Adrenal gland (tissue), 12 donors: Measurements from ENCODE around the gene ZAP70. TPM values are rescaled to one million over a fixed set of nuclear protein-coding genes. Genes with fewer than 3 reads are reported as not detected.

ENCODE experiments used
- DNase-seq, 7 donors: peaks; one replicate each; pipeline ENCODE4 v3.0.0-alpha.2; 2019 to 2020
- H3K27ac ChIP-seq, 5 donors: fragments of 200-600 bp; sonication (generic) in 4 of 5; 1 replicate in 3 of 5; 2 replicates in 2 of 5; pipeline versions ENCODE4 v1.5.1 to v1.8.0; 2016 to 2020; ENCODE audit warnings: mild to moderate bottlenecking in 1 of 5
- H3K27me3 ChIP-seq: fragments of 200-600 bp; 2 replicates; pipeline ENCODE4 v1.8.0; 2021
- H3K36me3 ChIP-seq, 2 donors: fragments of 200-600 bp; replicated peaks in 1 of 2; 1 replicate in 1 of 2; 2 replicates in 1 of 2; pipeline versions ENCODE4 v1.5.1 to v1.8.0; 2018 to 2022
- H3K4me1 ChIP-seq, 2 donors: fragments of 200-600 bp; replicated peaks in 1 of 2; 1 replicate in 1 of 2; 2 replicates in 1 of 2; pipeline versions ENCODE4 v1.5.1 to v1.8.0; 2018 to 2021
- H3K4me3 ChIP-seq, 4 donors: fragments of 200-600 bp; sonication (generic) in 3 of 4; one replicate each; pipeline ENCODE4 v1.5.1; 2016 to 2018
- H3K9me3 ChIP-seq, 3 donors: fragments of 200-600 bp; sonication (generic) in 1 of 3; replicated peaks in 1 of 3; 1 replicate in 2 of 3; 2 replicates in 1 of 3; pipeline versions ENCODE4 v1.5.1 to v1.8.0; 2016 to 2021
- CTCF ChIP-seq, 6 experiments: fragments of 450-650 bp in 4 of 6; fragments of 200-600 bp in 2 of 6; sonication (generic) in 1 of 6; IDR thresholded peaks; 1 replicate in 5 of 6; 2 replicates in 1 of 6; pipeline versions ENCODE4 v1.5.1 to v1.8.0; 2016 to 2021; ENCODE audit warnings: antibody characterized with exemption in 6 of 6, mild to moderate bottlenecking in 2 of 6, moderate library complexity in 1 of 6
- POLR2A ChIP-seq, 2 donors: fragments of 450-650 bp; IDR thresholded peaks; one replicate each; pipeline ENCODE4 v1.6.1; 2017; ENCODE audit warnings: antibody characterized with exemption in 2 of 2, mild to moderate bottlenecking in 2 of 2, moderate library complexity in 1 of 2
- WGBS, 4 donors: extraction: QIAGEN DNeasy Blood & Tissue Kit in 2 of 4; methylation state at CpG; one replicate each; pipeline versions ENCODE4 v1.1.5 to v1.1.7; 2013 to 2017; 5-methylcytosine and 5-hydroxymethylcytosine counted together
- intact Hi-C, 2 donors: fragments of 100-400 bp; cut with DNase I; formaldehyde crosslinking; loops; one replicate each; pipeline versions ENCODE4 v1.14.1 to v1.15.0; 2022 to 2023
- polyA plus RNA-seq, 3 donors: library from polyadenylated mRNA; stranded (reverse); fragments of 200-250 nt in 2 of 3; fragments of 350-450 nt in 1 of 3; fragmentation: Illumina TruSeq in 1 of 3; extraction: RNeasy Lipid Tissue Mini Kit (QIAGEN cat#74804) in 1 of 3; gene quantifications; one replicate each; pipeline ENCODE4 v1.2.3, GENCODE V29; 2013 to 2014
- total RNA-seq, 9 donors: library from RNA; depleted of rRNA in 4 of 9; stranded (reverse); fragments of >200 nt in 4 of 9; fragments of 120-200 nt in 1 of 9; fragmentation: NEBNext Ultra II Directional in 1 of 9; extraction: Animal tissue kit (Norgen Biotek cat#: 25700) in 1 of 9; gene quantifications; one replicate each; pipeline versions ENCODE4 v1.1.0 to v1.2.4, GENCODE V29; 2013 to 2023
- donor health status: healthy with polysubstance abuse.
- donor health status: Bipolar disorder and iron deficiency.
- donor health status: DM: yes; HTN: yes; CAD: no.
- donor health status: DM: no; HTN: no; CAD: no.
- donor health status: DM: no; HTN: no; CAD: no.
- donor health status: DM: yes; HTN: yes; CAD: no.

ZAP70 gene
- total and polyA plus RNA-seq, 12 donors = 0.33 to 8.3 (median 2.5) TPM

GRCh38 chr2:97755491-97755890 is 42.1 kb downstream of the ZAP70 start:
- no peak for DNase-seq
- intact Hi-C loops = no loop called here
- H3K9me3 ChIP-seq = no peaks in the 10 kb centered on the region
- peaks cover 0 to 36% of the 10 kb centered on the region in 2 donors for H3K36me3 ChIP-seq
- TF ChIP-seq CTCF (IDR thresholded peaks at IDR 0.05) (no peak), POLR2A (IDR thresholded peaks at IDR 0.05) (no peak)
- H3K4me3 ChIP-seq = no peak overlapping the region
- 91 to 100% (median 94%) methylated on average over 2 of the region's 2 CpGs for WGBS, 4 donors
- H3K27ac ChIP-seq = no peak overlapping the region
- H3K4me1 ChIP-seq = no peaks in the 10 kb centered on the region
- H3K27me3 ChIP-seq = no peaks in the 10 kb centered on the region

- no peak overlapping the region for H3K27ac ChIP-seq
- H3K36me3 ChIP-seq = peaks cover 0 to 52% of the 10 kb centered on the region in 2 donors
- no peaks in the 10 kb centered on the region for H3K27me3 ChIP-seq
- TF ChIP-seq CTCF (IDR thresholded peaks at IDR 0.05) (no peak), POLR2A (IDR thresholded peaks at IDR 0.05) (no peak)
- no peak for DNase-seq
- 93 to 96% (median 95%) methylated on average over 18 of the region's 18 CpGs for WGBS, 4 donors
- H3K4me1 ChIP-seq = no peaks in the 10 kb centered on the region
- H3K9me3 ChIP-seq = no peaks in the 10 kb centered on the region
- H3K4me3 ChIP-seq = no peak overlapping the region
- intact Hi-C loops = no loop called here
Observed at GRCh38 chr2:97757062-97757461, 43.7 kb downstream of the ZAP70 start.

- TF ChIP-seq POLR2A (IDR thresholded peaks at IDR 0.05) (no peak), CTCF (IDR thresholded peaks at IDR 0.05) (no peak)
- WGBS, 4 donors = 86 to 93% (median 91%) methylated on average over 1 of the region's 1 CpG
- H3K36me3 ChIP-seq = peaks cover 0 to 57% of the 10 kb centered on the region in 2 donors
- no peak for DNase-seq
- H3K4me1 ChIP-seq = no peaks in the 10 kb centered on the region
- H3K27ac ChIP-seq = no peak overlapping the region
- intact Hi-C loops = no loop called here
- no peaks in the 10 kb centered on the region for H3K9me3 ChIP-seq
- H3K27me3 ChIP-seq = no peaks in the 10 kb centered on the region
- H3K4me3 ChIP-seq = no peak overlapping the region
Observed at GRCh38 chr2:97758131-97758705, 44.8 kb downstream of the ZAP70 start.

- Histone ChIP-seq H3K27me3 (no peaks in the 10 kb centered on the region), H3K27ac (no peak overlapping the region), H3K4me3 (no peak overlapping the region), H3K9me3 (no peaks in the 10 kb centered on the region), H3K36me3 (peaks cover 0 to 66% of the 10 kb centered on the region in 2 donors), H3K4me1 (no peaks in the 10 kb centered on the region)
- TF ChIP-seq POLR2A (IDR thresholded peaks at IDR 0.05) = no peak
- TF ChIP-seq CTCF (IDR thresholded peaks at IDR 0.05) = no peak
- WGBS, 4 donors = 91 to 95% (median 93%) methylated on average over 9 of the region's 9 CpGs
- no peak for DNase-seq
- intact Hi-C loops = no loop called here
Observed at GRCh38 chr2:97759727-97760407, 46.5 kb downstream of the ZAP70 start.
